ENCODE measurements around the gene PAIP2B. TPM values are rescaled to one million over a fixed set of nuclear protein-coding genes. Genes with fewer than 3 reads are reported as not detected.

The PAIP2B gene
- total RNA-seq, 6 experiments from 2014 or later = 0.11 to 0.40 (median 0.20) TPM

DNA sequence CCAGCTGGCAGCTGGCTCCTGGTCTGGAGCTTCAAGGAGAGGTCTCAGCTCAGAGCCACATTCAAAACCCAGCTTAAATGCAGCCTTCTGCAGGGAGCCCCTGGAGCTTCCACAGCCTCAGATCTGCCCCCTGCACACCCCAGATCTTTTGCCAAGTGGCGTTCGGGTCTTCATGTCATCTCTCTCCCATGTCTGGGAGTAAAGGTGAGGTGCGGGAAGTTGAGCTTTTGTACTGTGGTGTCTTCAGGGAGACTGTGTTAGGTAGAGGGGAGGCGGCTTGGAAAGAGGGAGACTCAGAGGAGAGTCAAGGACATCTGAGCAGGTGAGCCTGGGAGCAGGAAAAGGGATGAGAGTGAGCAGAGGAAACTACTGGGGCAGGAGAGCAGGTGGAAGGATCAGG lies 71.1 kb downstream of the PAIP2B start:
- no peak overlapping the region for H3K27ac Mint-ChIP-seq
- H3K27me3 Mint-ChIP-seq (ENCODE audit: insufficient read depth) = peaks cover 25% of the 10 kb centered on the region
- no peak overlapping the region for H3K4me3 Mint-ChIP-seq
- peaks cover 10% of the 10 kb centered on the region for H3K4me1 Mint-ChIP-seq (ENCODE audit: low read depth)
- H3K36me3 Mint-ChIP-seq (ENCODE audit: low read depth) = no peaks in the 10 kb centered on the region
- DNase-seq = no peak
- H3K9me3 Mint-ChIP-seq = no peaks in the 10 kb centered on the region
- TF ChIP-seq, protein P1, sequence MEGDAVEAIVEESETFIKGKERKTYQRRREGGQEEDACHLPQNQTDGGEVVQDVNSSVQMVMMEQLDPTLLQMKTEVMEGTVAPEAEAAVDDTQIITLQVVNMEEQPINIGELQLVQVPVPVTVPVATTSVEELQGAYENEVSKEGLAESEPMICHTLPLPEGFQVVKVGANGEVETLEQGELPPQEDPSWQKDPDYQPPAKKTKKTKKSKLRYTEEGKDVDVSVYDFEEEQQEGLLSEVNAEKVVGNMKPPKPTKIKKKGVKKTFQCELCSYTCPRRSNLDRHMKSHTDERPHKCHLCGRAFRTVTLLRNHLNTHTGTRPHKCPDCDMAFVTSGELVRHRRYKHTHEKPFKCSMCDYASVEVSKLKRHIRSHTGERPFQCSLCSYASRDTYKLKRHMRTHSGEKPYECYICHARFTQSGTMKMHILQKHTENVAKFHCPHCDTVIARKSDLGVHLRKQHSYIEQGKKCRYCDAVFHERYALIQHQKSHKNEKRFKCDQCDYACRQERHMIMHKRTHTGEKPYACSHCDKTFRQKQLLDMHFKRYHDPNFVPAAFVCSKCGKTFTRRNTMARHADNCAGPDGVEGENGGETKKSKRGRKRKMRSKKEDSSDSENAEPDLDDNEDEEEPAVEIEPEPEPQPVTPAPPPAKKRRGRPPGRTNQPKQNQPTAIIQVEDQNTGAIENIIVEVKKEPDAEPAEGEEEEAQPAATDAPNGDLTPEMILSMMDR (IDR thresholded peaks at IDR 0.05) = no peak

DNA sequence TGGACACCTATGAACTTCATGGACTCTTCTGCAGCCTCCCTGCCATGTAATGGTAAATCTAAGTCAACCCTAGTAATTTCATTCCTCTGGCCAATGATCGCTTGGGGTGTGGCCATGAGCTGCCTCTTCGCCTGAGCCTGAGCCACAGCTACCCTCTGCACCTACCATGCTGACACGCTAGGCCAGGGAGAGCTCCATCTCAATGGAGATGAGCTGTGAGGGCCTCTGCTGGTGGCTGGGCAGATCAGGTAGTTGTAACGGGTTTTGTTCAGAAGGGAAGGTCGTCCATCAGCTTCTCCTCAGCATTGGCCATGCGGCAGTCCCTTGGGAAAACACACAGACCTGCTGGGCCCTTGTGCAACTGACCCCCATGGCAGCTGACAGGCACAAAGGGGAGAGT lies 72.1 kb downstream of the PAIP2B start:
- Mint-ChIP-seq H3K27ac (no peak overlapping the region), H3K4me3 (no peak overlapping the region), H3K36me3 (ENCODE audit: low read depth) (peaks cover 6% of the 10 kb centered on the region; the same call in 1 of the 2 replicates), H3K27me3 (ENCODE audit: insufficient read depth) (peaks cover 25% of the 10 kb centered on the region), H3K9me3 (no peaks in the 10 kb centered on the region), H3K4me1 (ENCODE audit: low read depth) (peaks cover 10% of the 10 kb centered on the region)
- TF ChIP-seq, protein P1 (IDR thresholded peaks at IDR 0.05) = no peak; the same call in 1 of the 2 replicates
- no peak for DNase-seq

DNA sequence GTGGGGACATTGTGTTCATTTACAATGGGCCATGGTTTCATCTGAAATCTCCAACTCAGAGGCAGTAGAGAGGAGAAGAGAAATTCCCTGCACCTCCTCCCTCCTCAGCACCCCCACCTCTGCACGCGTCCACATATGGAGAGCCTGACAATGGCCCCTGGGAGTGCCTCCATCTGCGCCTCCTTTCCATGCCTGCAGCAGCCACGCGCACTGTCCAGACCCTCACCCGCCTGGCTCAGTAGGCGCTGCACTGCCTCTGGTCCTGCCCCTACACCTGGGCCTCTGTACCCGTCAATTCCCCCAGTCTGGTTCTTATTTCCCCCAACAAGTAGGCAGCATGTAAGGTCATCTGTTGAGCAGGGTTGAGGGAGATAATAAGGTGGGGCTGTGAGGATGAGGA lies 72.6 kb downstream of the PAIP2B start:
- no peaks in the 10 kb centered on the region for H3K9me3 Mint-ChIP-seq
- peaks cover 25% of the 10 kb centered on the region for H3K27me3 Mint-ChIP-seq (ENCODE audit: insufficient read depth)
- no peak overlapping the region for H3K4me3 Mint-ChIP-seq
- TF ChIP-seq, protein P1 (IDR thresholded peaks at IDR 0.05) = no peak
- peaks cover 9% of the 10 kb centered on the region for H3K36me3 Mint-ChIP-seq (ENCODE audit: low read depth)
- no peak for DNase-seq
- H3K4me1 Mint-ChIP-seq (ENCODE audit: low read depth) = peaks cover 10% of the 10 kb centered on the region
- H3K27ac Mint-ChIP-seq = no peak overlapping the region

DNA sequence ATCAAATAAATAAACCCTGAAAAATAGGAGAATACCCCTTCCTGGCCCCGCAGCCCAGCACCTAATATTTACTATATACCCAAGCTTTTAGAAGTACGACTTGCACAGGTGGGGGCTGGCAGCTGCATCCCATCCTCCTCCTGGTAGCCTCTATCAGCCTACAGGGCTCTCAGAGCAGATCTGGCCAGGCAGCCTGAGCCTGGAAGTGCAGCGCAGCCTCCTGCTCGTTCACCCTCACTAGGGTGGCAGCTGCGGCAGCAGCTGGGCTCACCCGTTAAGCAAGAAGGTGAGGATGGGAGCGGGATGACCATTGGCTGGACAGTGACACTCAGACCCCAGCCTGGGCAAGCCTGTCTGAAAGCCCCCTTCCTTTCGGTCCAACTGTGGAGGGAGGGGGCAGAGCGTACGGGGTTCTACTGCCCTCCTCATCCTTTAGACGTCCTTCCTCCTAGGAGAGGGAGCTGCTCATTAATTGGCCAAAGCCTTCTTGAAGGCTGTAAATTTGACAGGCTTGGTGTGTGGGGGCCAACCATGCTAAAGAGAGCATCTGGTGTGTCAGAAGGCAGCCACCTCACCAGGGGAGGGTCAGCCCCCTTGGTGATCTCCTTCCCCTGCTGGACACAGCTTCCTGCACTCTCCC lies 73.2 kb downstream of the PAIP2B start:
- TF ChIP-seq, protein P1 (IDR thresholded peaks at IDR 0.05) = no peak
- H3K27me3 Mint-ChIP-seq (ENCODE audit: insufficient read depth) = peaks cover 22% of the 10 kb centered on the region
- peaks cover 10% of the 10 kb centered on the region for H3K4me1 Mint-ChIP-seq (ENCODE audit: low read depth)
- no peaks in the 10 kb centered on the region for H3K9me3 Mint-ChIP-seq
- no peak overlapping the region for H3K4me3 Mint-ChIP-seq
- no peak for DNase-seq
- no peak overlapping the region for H3K27ac Mint-ChIP-seq
- peaks cover 14% of the 10 kb centered on the region for H3K36me3 Mint-ChIP-seq (ENCODE audit: low read depth)

DNA sequence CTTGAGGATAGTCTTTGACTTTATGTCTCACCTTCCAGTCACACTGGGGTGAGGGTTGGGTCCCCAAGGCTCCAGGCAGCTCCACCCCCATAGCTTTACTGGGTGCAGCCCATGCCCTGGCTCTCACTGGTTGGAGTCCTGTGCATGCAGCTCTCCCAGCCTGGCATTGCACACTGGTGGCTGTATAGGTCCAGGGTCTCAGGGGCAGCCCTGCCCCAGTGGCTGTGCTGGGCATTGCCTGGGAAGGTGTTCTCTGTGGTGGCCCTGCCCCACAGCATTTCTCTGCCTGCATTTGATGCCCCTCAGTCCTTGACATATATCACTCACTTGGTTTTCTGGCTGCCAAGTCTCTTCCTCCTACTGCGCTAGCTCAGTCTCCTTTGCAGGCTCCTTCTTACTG lies 75.3 kb downstream of the PAIP2B start:
- H3K27ac Mint-ChIP-seq = no peak overlapping the region
- H3K27me3 Mint-ChIP-seq (ENCODE audit: insufficient read depth) = peaks cover 18% of the 10 kb centered on the region
- TF ChIP-seq, protein P1 (IDR thresholded peaks at IDR 0.05) = no peak

More for the DNA sequence above, 75.3 kb downstream of the PAIP2B start:
- no peaks in the 10 kb centered on the region for H3K9me3 Mint-ChIP-seq
- no peak overlapping the region for H3K4me3 Mint-ChIP-seq
- H3K36me3 Mint-ChIP-seq (ENCODE audit: low read depth) = peaks cover 30% of the 10 kb centered on the region
- DNase-seq = no peak
- no peaks in the 10 kb centered on the region for H3K4me1 Mint-ChIP-seq (ENCODE audit: low read depth)

All from HFFc6 (cell line).